Activated gamma-delta T cell treated with anti-CD3 and anti-CD28 coated beads, Interleukin-2, amount 50 U/mL, for 16 hours (primary cell): ENCODE results near the gene MAEA.
A peak's percentile ranks its signal among the peaks of the same experiment; 100 is the strongest.
"Not testable (repeated sequence)": the region's sequence is repeated elsewhere in the genome, so short reads cannot be mapped to it uniquely, and the experiment has no call there.

Experiments
- DNase-seq: peaks from one replicate; pipeline ENCODE4 v3.0.0-alpha.2; 2020; ENCODE audit warnings: low read depth

Gene MAEA

GRCh38 chr4:1335193-1335883 lies 45.6 kb downstream of the MAEA start:
- not testable (repeated sequence) for DNase-seq

GRCh38 chr4:1336088-1336491 lies 46.4 kb downstream of the MAEA start:
- no peak for DNase-seq

GRCh38 chr4:1337376-1337831 lies 47.7 kb downstream of the MAEA start:
- peak; percentile 19 for DNase-seq

- no peak for DNase-seq
Observed at GRCh38 chr4:1337951-1338751, 48.5 kb downstream of the MAEA start.

GRCh38 chr4:1338752-1339414 lies 49.2 kb downstream of the MAEA start:
- DNase-seq = no peak

- DNase-seq = no peak
Observed at GRCh38 chr4:1339489-1339888, 49.8 kb downstream of the MAEA start.

GRCh38 chr4:1340181-1340747 lies 50.6 kb downstream of the MAEA start:
- no peak for DNase-seq

- no peak for DNase-seq
Observed at GRCh38 chr4:1340861-1341260, 51.2 kb downstream of the MAEA start.

- DNase-seq = no peak
Observed at GRCh38 chr4:1342003-1342402, 52.3 kb downstream of the MAEA start.

- DNase-seq = no peak
Observed at GRCh38 chr4:1344696-1345095, 55.0 kb downstream of the MAEA start.

- peak; percentile 17 for DNase-seq
Observed at GRCh38 chr4:1345903-1346780, 56.5 kb downstream of the MAEA start.

GRCh38 chr4:1346781-1347409 lies 57.2 kb downstream of the MAEA start, which contains the start of gene UVSSA:
Gene UVSSA, plus strand, starts transcription at chr4:1347208. Its CDS starts 884 bp downstream, at chr4:1348092.
- DNase-seq = peak; percentile 100

GRCh38 chr4:1347410-1347864 lies 57.7 kb downstream of the MAEA start:
- peak; percentile 27 for DNase-seq

GRCh38 chr4:1348014-1348513 lies 58.4 kb downstream of the MAEA start:
- DNase-seq = no peak

GRCh38 chr4:1348746-1349145 lies 59.1 kb downstream of the MAEA start:
- DNase-seq = no peak

- no peak for DNase-seq
Observed at GRCh38 chr4:1349359-1350168, 59.9 kb downstream of the MAEA start.

GRCh38 chr4:1350169-1350520 lies 60.5 kb downstream of the MAEA start:
- DNase-seq = no peak

- peak; percentile 87 for DNase-seq
Observed at GRCh38 chr4:1351854-1352566, 62.3 kb downstream of the MAEA start.

GRCh38 chr4:1352567-1352900 lies 62.8 kb downstream of the MAEA start:
- no peak for DNase-seq
